Common myeloid progenitor, CD34-positive (primary cell): ENCODE measurements around the gene DIPK1A.

ENCODE experiments used
- CTCF ChIA-PET: fragments of 350-600 bp; sonication (Branson Sonifier 250); formaldehyde crosslinking; loops from one replicate; lab custom pipeline; 2021; ENCODE audit warnings: antibody characterized with exemption; lab: Charles Lee
- POLR2A ChIA-PET: fragments of 350-600 bp; sonication (Branson Sonifier 250); formaldehyde crosslinking; loops from one replicate; lab custom pipeline; 2021; ENCODE audit warnings: antibody characterized with exemption; lab: Charles Lee
- DNase-seq, 3 donors: peaks; one replicate each; pipeline versions ENCODE4 v3.0.0 to v3.0.0-alpha.2; 2013
- H3K27ac ChIP-seq, 2 experiments: 1 replicate in 1 of 2; 2 replicates in 1 of 2; pipeline ENCODE4 v1.7.0; 2013; ENCODE audit warnings: inconsistent platforms in 2 of 2, low read length in 2 of 2, mild to moderate bottlenecking in 2 of 2, low read depth in 1 of 2, moderate library complexity in 1 of 2; ENCODE audit not compliant: severe bottlenecking in 2 of 2, insufficient read depth in 1 of 2, poor library complexity in 1 of 2
- H3K27me3 ChIP-seq, 5 experiments: replicated peaks in 2 of 5; 1 replicate in 3 of 5; 2 replicates in 2 of 5; pipeline versions ENCODE4 v1.6.1 to v1.7.0; 2013; ENCODE audit warnings: low read length in 4 of 5, mild to moderate bottlenecking in 2 of 5, moderate library complexity in 2 of 5, inconsistent platforms in 1 of 5; ENCODE audit not compliant: insufficient read depth in 5 of 5, control insufficient read depth in 4 of 5
- H3K36me3 ChIP-seq, 4 experiments: 1 replicate in 2 of 4; 2 replicates in 2 of 4; pipeline versions ENCODE4 v1.6.1 to v1.7.0; 2013; ENCODE audit warnings: low read length in 3 of 4, control low read depth in 1 of 4, mild to moderate bottlenecking in 1 of 4; ENCODE audit not compliant: control insufficient read depth in 4 of 4, insufficient read depth in 4 of 4
- H3K4me1 ChIP-seq, 4 experiments: 1 replicate in 3 of 4; 2 replicates in 1 of 4; pipeline versions ENCODE4 v1.6.1 to v1.7.1; 2013; ENCODE audit warnings: low read length in 3 of 4, mild to moderate bottlenecking in 3 of 4, control low read depth in 1 of 4, inconsistent platforms in 1 of 4, moderate library complexity in 1 of 4; ENCODE audit not compliant: control insufficient read depth in 4 of 4, insufficient read depth in 4 of 4; ENCODE audit errors: control extremely low read depth in 1 of 4
- H3K4me3 ChIP-seq, 7 experiments: 1 replicate in 4 of 7; 2 replicates in 3 of 7; pipeline versions ENCODE4 v1.5.1 to v1.7.0; 2013; ENCODE audit warnings: mild to moderate bottlenecking in 7 of 7, low read length in 6 of 7, moderate library complexity in 6 of 7, inconsistent platforms in 2 of 7, low read depth in 2 of 7, control low read depth in 1 of 7; ENCODE audit not compliant: insufficient read depth in 4 of 7, control insufficient read depth in 1 of 7; ENCODE audit errors: extremely low read depth in 1 of 7
- H3K9me3 ChIP-seq, 5 experiments: 1 replicate in 4 of 5; 2 replicates in 1 of 5; pipeline versions ENCODE4 v1.6.1 to v1.7.1; 2013; ENCODE audit warnings: low read length in 4 of 5, mild to moderate bottlenecking in 2 of 5, inconsistent platforms in 1 of 5, low read depth in 1 of 5, moderate library complexity in 1 of 5; ENCODE audit not compliant: control insufficient read depth in 4 of 5, insufficient read depth in 2 of 5; ENCODE audit errors: control extremely low read depth in 1 of 5
- WGBS: methylation state at CpG from one replicate; pipeline ENCODE4 v1.1.5; 2013; ENCODE audit not compliant: insufficient coverage; 5-methylcytosine and 5-hydroxymethylcytosine counted together

The DIPK1A gene

GRCh38 chr1:92909321-92909720 is 51.9 kb downstream of the DIPK1A start:
- CTCF ChIA-PET: no interaction called here

GRCh38 chr1:92907949-92908684 is 53.1 kb downstream of the DIPK1A start:
- H3K4me3 ChIP-seq: no peak overlapping the region
- no peak for DNase-seq

More at GRCh38 chr1:92909321-92909720, 51.9 kb downstream of the DIPK1A start:
- no peak for DNase-seq
- no peak overlapping the region for H3K27ac ChIP-seq
- peaks cover 0 to 3% (median 0%) of the 10 kb centered on the region in 5 experiments for H3K27me3 ChIP-seq
- no peaks in the 10 kb centered on the region for H3K36me3 ChIP-seq
- 95% methylated on average over 3 of the region's 3 CpGs for WGBS
- no peak overlapping the region for H3K4me3 ChIP-seq
- no peaks in the 10 kb centered on the region for H3K4me1 ChIP-seq
- POLR2A ChIA-PET: no interaction called here
- peaks cover 0 to 6% (median 0%) of the 10 kb centered on the region in 5 experiments for H3K9me3 ChIP-seq

GRCh38 chr1:92903765-92904164 is 57.5 kb downstream of the DIPK1A start:
- Histone ChIP-seq H3K27me3 (peaks cover 0 to 3% (median 0%) of the 10 kb centered on the region in 5 experiments), H3K36me3 (no peaks in the 10 kb centered on the region)
- WGBS: no CpG with 5 or more reads among the region's 1 CpG

More at GRCh38 chr1:92907949-92908684, 53.1 kb downstream of the DIPK1A start:
- 100% methylated on average over 2 of the region's 2 CpGs for WGBS
- POLR2A ChIA-PET: no interaction called here
- no peaks in the 10 kb centered on the region for H3K36me3 ChIP-seq
- no peak overlapping the region for H3K27ac ChIP-seq
- H3K9me3 ChIP-seq: peaks cover 0 to 6% (median 0%) of the 10 kb centered on the region in 5 experiments
- no peaks in the 10 kb centered on the region for H3K4me1 ChIP-seq
- CTCF ChIA-PET: interaction anchor here (1.1 kb wide), 1 partner anchor 9 kb away, joined by 3 read pairs; no protein-coding TSS in a partner anchor
- H3K27me3 ChIP-seq: peaks cover 0 to 3% (median 0%) of the 10 kb centered on the region in 5 experiments

GRCh38 chr1:92902406-92902744 is 58.9 kb downstream of the DIPK1A start:
- no peaks in the 10 kb centered on the region for H3K36me3 ChIP-seq
- CTCF ChIA-PET: no interaction called here

More at GRCh38 chr1:92903765-92904164, 57.5 kb downstream of the DIPK1A start:
- ChIA-PET CTCF (no interaction called here), POLR2A (no interaction called here)
- no peak overlapping the region for H3K27ac ChIP-seq
- peaks cover 0 to 19% (median 6%) of the 10 kb centered on the region in 5 experiments for H3K9me3 ChIP-seq
- no peak overlapping the region for H3K4me3 ChIP-seq
- H3K4me1 ChIP-seq: no peaks in the 10 kb centered on the region
- no peak for DNase-seq

GRCh38 chr1:92901699-92902405 is 59.4 kb downstream of the DIPK1A start:
- ChIA-PET POLR2A (no interaction called here), CTCF (no interaction called here)
- H3K4me1 ChIP-seq: no peaks in the 10 kb centered on the region
- H3K27me3 ChIP-seq: no peaks in the 10 kb centered on the region
- DNase-seq: no peak
- H3K4me3 ChIP-seq: no peak overlapping the region
- no peaks in the 10 kb centered on the region for H3K36me3 ChIP-seq
- H3K9me3 ChIP-seq: peaks cover 0 to 27% (median 8%) of the 10 kb centered on the region in 5 experiments
- no peak overlapping the region for H3K27ac ChIP-seq
- 100% methylated on average over 1 of the region's 3 CpGs for WGBS

More at GRCh38 chr1:92902406-92902744, 58.9 kb downstream of the DIPK1A start:
- Histone ChIP-seq H3K27ac (no peak overlapping the region), H3K4me1 (no peaks in the 10 kb centered on the region), H3K4me3 (no peak overlapping the region), H3K27me3 (no peaks in the 10 kb centered on the region), H3K9me3 (peaks cover 0 to 27% (median 8%) of the 10 kb centered on the region in 5 experiments)
- POLR2A ChIA-PET: no interaction called here
- DNase-seq: no peak
- 100% methylated on average over 1 of the region's 1 CpG for WGBS

- no peaks in the 10 kb centered on the region for H3K27me3 ChIP-seq
- H3K9me3 ChIP-seq: peaks cover 0 to 27% (median 8%) of the 10 kb centered on the region in 5 experiments
- POLR2A ChIA-PET: no interaction called here
- 100% methylated on average over 1 of the region's 1 CpG for WGBS
- H3K4me1 ChIP-seq: no peaks in the 10 kb centered on the region
- H3K36me3 ChIP-seq: no peaks in the 10 kb centered on the region
- CTCF ChIA-PET: no interaction called here
- H3K27ac ChIP-seq: no peak overlapping the region
- no peak overlapping the region for H3K4me3 ChIP-seq
- DNase-seq: no peak
These were observed 60.1 kb downstream of the DIPK1A start for GRCh38 chr1:92901126-92901525.

- CTCF ChIA-PET: no interaction called here
- no peak overlapping the region for H3K4me3 ChIP-seq
- no peaks in the 10 kb centered on the region for H3K27me3 ChIP-seq
- H3K4me1 ChIP-seq: no peaks in the 10 kb centered on the region
- POLR2A ChIA-PET: no interaction called here
- DNase-seq: no peak
- peaks cover 0 to 22% (median 8%) of the 10 kb centered on the region in 5 experiments for H3K9me3 ChIP-seq
- no peak overlapping the region for H3K27ac ChIP-seq
- H3K36me3 ChIP-seq: no peaks in the 10 kb centered on the region
These were observed 60.7 kb downstream of the DIPK1A start for GRCh38 chr1:92900539-92900938.
